RKO (cell line): ENCODE data around the gene CFAP92.

ENCODE experiments used
- DNase-seq: peaks from one replicate; pipeline ENCODE4 v3.0.0-alpha.2; 2016; ENCODE audit warnings: low spot score

The CFAP92 gene

DNA sequence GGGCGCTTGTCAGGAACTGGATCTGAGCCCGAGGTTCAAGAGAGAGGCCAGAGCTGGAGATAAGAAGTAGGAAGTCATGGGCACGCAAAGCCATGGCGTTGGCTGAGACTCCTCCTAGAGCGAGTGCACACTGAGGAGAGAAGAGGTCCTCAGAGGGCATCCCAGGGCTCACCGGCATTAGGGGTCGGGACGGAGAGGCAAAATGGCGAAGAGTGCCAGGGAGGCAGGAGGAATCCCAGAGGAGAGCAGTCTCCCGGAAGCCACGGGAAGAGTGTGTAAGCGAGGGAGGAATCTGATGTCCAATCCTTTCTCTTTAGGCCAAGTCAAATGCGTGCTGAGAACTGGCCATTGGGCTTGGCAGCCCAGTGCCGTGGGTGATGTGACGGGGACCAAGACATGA lies 31.2 kb upstream of the CFAP92 start:
- no peak for DNase-seq

GRCh38 chr3:129023909-129024308 lies 30.0 kb upstream of the CFAP92 start:
- peak; percentile 51 for DNase-seq

GRCh38 chr3:129023008-129023358 lies 29.1 kb upstream of the CFAP92 start:
- no peak for DNase-seq

GRCh38 chr3:129022114-129023007 lies 28.5 kb upstream of the CFAP92 start:
- no peak for DNase-seq

- no peak for DNase-seq
These were observed 27.3 kb upstream of the CFAP92 start for GRCh38 chr3:129021140-129021551.

DNA sequence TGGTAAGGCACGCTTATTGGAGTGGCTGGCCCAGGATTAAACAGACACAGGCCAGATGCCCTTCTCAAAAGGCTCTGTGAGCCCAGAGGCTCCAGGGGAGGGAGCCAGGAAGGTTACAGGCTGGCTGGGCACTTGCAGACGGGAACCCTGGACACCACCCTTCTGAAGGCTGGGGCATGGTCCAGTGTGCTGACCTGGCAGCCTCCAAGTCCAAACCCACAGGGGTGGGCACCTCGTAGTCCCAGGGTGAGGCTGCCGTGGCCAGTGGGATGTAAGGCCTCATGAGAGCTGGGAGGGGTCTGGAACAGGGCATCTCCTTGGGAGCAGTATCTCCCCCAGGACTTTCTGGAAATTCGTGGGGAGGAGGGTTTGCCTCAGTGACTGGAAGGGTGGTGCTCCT lies 26.8 kb upstream of the CFAP92 start:
- DNase-seq = no peak

- DNase-seq = no peak
These were observed 25.4 kb upstream of the CFAP92 start for GRCh38 chr3:129019266-129019665.

- DNase-seq = no peak
These were observed 24.9 kb upstream of the CFAP92 start for GRCh38 chr3:129018751-129019150.

DNA sequence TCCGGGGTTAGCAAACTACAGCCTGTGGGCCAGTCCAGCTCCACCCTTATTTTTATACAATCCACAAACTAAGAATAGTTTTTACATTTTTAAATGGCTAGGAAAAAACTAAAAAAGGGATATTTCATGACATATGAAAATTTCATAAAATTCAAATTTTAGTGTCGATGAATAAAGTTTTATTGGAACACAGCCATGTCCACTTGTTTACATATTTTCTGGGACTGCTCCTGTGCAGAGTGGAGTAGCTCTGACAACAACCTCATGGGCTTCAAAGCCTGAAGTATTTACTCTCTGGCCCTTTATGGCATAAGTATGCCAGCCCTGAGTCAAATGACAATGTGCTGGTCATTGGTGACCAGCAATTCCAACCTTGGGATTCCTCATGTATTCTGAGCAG lies 24.4 kb upstream of the CFAP92 start:
- no peak for DNase-seq

DNA sequence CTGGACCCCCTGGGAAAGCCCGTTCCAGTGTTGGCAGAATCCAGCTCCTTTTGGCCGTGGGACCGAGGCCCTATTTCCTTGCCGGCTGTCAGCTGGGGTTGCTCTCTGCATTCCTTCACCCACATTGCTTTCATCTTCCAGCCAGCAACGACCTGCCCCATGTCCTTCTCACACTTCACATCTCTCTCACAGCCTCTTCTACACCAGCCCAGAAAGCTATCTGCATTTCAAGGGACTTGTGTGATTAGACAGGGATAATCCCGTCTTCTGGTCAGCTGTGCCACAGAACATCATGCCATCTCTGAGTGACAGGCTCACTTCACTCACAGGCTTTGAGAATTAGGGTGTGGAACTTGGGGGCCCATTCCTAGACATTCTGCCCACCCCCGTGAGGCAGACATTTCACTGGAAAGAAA lies 23.6 kb upstream of the CFAP92 start:
- no peak for DNase-seq

DNA sequence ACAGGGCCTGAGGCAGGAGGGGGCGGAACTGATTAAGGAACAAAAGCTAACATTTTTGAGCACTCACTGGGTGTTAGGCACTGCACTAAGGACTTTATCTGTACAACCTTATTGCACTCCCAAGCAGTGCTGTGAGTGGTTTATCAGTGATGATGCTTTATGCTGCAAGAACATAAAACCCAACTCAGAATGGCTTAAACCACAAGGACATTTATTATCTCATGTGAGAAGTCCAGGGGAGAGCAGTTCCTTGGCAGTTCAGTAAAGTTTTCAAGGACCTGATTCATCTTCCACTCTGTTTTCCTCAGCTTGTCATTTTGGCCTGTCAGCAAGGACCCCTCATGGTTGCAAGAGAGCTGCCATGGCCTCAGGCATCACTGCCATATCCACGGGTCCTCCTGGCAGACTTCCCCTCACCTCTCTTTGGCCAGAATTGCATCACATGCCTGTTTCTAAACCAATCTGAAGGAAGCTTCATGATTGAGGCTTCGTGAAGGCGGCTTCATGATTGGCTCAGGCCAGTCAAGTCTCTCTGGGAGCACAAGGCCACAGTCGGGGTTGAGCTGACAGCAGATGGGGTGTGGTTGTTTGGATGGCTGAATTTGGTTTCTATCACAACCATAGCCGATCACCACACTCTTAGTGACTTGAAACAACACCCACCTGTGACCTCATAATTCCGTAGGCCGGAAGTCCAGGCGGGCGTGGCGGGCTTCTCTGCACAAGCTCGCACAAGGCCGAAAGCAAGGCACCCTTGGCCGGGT lies 23.0 kb upstream of the CFAP92 start:
- no peak for DNase-seq

- no peak for DNase-seq
These were observed 22.5 kb upstream of the CFAP92 start for GRCh38 chr3:129016356-129016719.

DNA sequence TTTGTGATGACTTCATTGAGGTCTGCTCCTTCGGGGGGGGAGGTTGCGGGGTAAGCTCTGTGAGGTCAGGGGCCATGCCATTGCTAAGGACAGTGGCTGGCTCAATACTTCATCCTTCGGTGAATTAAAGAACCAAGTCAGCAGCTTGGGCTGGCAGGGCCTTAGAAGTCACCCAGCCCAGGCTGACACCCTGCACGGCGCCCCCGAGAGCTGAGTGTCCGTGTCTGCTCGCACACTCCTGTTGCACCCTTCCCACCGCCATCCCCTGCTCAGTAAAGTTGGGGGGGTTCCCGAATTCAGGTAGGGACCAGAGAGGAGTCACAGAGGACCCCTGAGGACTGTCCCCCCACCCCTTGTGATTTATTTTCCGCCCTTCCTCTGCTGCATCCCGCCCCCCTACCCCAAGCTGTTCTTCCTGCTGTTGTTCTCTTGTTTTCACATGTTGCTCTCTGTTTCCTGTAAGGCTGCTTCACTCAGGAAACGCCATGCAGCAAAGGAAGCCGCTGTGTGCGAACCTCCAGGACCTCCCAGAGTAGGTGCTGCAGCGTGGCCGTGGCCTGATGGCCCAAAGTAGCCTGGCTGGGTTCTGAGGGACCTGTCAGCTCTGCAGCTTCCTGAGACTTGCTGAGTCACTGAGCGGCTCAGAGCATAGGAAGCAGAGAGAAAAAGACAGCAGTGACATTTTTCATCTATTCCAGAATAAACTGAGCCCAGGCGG lies 21.7 kb upstream of the CFAP92 start:
- DNase-seq = no peak

- no peak for DNase-seq
These were observed 21.0 kb upstream of the CFAP92 start for GRCh38 chr3:129014793-129015345.

DNA sequence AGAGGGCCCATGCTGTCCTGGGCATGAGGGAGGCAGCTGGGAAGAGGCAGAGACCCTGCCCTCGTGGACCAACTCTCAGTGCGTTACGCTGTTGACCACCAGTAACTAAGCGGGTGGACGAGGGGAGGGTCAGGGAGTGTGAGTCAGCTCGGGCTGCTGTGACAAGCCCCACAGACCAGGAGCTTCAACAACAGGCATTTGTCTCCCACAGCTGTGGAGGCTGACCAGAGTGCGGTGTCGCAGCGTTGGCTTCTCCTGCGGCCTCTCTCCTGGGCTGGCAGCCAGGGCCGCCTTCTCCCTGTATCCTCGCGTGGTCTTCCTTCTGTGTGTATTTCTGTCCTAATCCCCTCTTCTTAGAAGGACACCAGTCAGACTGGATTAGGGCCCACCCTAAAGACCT lies 20.3 kb upstream of the CFAP92 start:
- no peak for DNase-seq

DNA sequence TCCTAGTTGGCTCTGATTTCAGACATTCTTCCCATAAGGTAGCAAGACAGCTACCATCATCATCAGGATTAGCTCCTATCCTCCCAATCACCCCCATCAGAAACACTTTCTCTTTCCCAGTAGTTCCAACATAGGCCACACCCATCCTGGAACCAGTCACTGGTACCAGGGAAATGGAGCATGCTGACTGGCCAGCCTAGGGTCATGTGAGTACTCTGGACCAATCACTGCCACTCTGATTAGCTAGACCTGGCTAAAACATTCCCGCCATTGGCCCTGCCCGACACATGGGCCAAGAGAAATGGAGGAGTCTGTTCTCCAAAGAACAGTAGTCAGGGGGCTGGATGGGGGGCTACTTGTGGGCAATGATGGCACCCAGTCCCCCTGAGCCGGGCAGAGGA lies 19.6 kb upstream of the CFAP92 start:
- peak; percentile 19 for DNase-seq

- no peak for DNase-seq
These were observed 16.6 kb upstream of the CFAP92 start for GRCh38 chr3:129010310-129010956.

DNA sequence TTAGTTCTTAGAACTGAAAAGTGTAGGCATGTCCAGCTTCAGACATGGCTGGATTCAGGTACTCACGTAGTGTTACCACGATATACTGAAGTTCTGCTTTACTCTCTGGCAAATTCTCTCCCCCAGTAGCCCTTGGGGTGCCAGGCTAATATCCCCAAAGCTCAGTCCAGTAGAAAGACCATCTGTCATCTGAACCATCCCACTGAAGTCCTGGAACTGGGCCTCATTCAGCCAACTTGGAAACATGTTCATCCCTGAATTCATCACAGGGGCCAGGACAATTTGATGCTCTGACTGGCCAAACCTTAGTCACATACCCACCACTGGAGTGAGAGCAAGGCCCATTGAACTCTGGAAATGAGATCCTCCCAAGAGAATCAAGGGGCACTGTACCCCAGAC lies 15.4 kb upstream of the CFAP92 start:
- no peak for DNase-seq

GRCh38 chr3:129007792-129008191 lies 13.9 kb upstream of the CFAP92 start:
- no peak for DNase-seq

- DNase-seq = no peak
These were observed 13.0 kb upstream of the CFAP92 start for GRCh38 chr3:129006864-129007263.

DNA sequence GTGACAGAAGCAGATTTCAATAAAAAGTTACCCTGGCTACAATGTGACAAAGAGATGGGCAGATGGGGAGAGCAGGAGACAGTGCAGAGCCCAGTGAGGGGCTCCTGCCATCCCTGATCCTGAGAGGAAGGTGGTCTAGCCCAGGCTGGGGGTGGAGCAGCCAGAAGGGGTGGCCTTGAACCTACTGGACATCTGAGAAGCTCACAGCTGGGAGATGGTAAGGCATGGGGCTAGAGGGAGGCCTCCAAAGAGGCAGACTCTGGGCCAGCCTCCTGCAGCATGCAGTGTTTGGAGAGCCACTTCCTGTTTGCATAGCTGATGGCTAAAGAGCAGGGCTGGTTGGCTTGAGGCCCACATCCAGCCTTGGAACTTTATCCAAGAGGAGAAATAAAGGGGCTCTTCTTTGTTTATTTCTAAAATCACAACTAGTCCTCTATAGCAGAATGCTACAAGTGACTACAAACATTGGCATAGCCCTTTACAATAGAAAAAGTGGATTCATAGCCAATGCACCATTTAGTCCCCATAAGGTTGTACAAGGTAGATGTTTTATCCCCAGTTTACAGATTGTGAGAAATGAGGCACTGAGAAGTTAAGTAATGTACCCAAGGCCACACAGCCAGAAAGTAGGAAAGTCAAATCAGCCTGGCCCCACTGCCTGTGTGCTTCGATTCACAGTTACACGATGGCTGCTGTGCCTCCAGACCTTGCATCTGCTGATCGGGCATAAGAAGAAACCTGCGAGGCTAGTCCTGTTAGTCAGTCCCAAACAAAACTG lies 11.8 kb upstream of the CFAP92 start:
- DNase-seq = no peak
